Neural crest cell (in vitro differentiated cells): ENCODE data around the gene RSPH6A. TPM values are rescaled to one million over a fixed set of nuclear protein-coding genes. Genes with fewer than 3 reads are reported as not detected.
"Not testable (repeated sequence)": the region's sequence is repeated elsewhere in the genome, so short reads cannot be mapped to it uniquely, and the experiment has no call there.

Experiments
- DNase-seq: peaks from one replicate; pipeline ENCODE4 v3.0.0; 2021; ENCODE audit warnings: low read depth, mixed read lengths, low spot score
- H3K27ac Mint-ChIP-seq: one replicate; pipeline ENCODE4 v1.8.0; 2021; ENCODE audit warnings: mild to moderate bottlenecking, mixed read lengths; ENCODE audit not compliant: unreplicated experiment
- H3K27me3 Mint-ChIP-seq: 2 replicates; pipeline ENCODE4 v1.8.0; 2021; ENCODE audit warnings: low read depth, mild to moderate bottlenecking, mixed read lengths
- H3K36me3 Mint-ChIP-seq: 2 replicates; pipeline ENCODE4 v1.8.0; 2021; ENCODE audit warnings: low read depth, mild to moderate bottlenecking, mixed read lengths
- H3K4me1 Mint-ChIP-seq: 2 replicates; pipeline ENCODE4 v1.8.0; 2021; ENCODE audit warnings: mixed read lengths
- H3K4me3 Mint-ChIP-seq: one replicate; pipeline ENCODE4 v1.8.0; 2021; ENCODE audit warnings: mild to moderate bottlenecking, mixed read lengths
- H3K9me3 Mint-ChIP-seq: 2 replicates; pipeline ENCODE4 v1.8.0; 2021; ENCODE audit warnings: mixed read lengths
- total RNA-seq: library from RNA; stranded (reverse); gene quantifications from 2 replicates; pipeline ENCODE4 v1.2.1, GENCODE V29; 2021
- TF ChIP-seq, protein P1 (sequence below): fragments of 200-600 bp; sonication (generic); conservative IDR thresholded peaks from 2 replicates; pipeline ENCODE4 v1.5.0; 2021; ENCODE audit warnings: antibody characterized with exemption, mild to moderate bottlenecking

The RSPH6A gene
- total RNA-seq, 1 donor from 2014 or later: 0.44 TPM

DNA sequence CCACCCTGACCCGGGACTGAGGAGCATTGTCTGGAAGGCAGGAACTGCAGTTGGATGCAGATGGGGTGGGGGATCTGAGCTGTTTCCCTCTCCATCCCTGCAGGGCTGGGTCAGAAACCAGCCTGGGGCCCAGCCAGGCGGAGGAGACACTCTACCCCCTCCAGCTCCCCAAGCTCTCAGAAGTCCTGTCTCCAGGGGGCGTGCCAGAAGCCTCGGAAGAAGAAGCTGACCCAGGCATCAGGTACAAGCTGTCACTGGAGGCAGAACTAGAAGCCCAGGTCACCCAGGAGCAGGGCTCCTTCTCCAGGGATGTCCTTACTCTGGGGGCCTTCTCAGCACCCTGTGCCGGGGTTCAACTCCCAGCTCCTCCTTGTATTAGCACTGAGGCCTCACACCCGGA is 61.6 kb downstream of the RSPH6A start:
- H3K27ac Mint-ChIP-seq: no peak overlapping the region
- H3K27me3 Mint-ChIP-seq: no peaks in the 10 kb centered on the region
- no peak for DNase-seq
- no peak overlapping the region for H3K4me3 Mint-ChIP-seq
- H3K4me1 Mint-ChIP-seq: peaks cover 5% of the 10 kb centered on the region
- no peaks in the 10 kb centered on the region for H3K9me3 Mint-ChIP-seq
- H3K36me3 Mint-ChIP-seq: no peaks in the 10 kb centered on the region
- TF ChIP-seq, protein P1, sequence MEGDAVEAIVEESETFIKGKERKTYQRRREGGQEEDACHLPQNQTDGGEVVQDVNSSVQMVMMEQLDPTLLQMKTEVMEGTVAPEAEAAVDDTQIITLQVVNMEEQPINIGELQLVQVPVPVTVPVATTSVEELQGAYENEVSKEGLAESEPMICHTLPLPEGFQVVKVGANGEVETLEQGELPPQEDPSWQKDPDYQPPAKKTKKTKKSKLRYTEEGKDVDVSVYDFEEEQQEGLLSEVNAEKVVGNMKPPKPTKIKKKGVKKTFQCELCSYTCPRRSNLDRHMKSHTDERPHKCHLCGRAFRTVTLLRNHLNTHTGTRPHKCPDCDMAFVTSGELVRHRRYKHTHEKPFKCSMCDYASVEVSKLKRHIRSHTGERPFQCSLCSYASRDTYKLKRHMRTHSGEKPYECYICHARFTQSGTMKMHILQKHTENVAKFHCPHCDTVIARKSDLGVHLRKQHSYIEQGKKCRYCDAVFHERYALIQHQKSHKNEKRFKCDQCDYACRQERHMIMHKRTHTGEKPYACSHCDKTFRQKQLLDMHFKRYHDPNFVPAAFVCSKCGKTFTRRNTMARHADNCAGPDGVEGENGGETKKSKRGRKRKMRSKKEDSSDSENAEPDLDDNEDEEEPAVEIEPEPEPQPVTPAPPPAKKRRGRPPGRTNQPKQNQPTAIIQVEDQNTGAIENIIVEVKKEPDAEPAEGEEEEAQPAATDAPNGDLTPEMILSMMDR: no peak

DNA sequence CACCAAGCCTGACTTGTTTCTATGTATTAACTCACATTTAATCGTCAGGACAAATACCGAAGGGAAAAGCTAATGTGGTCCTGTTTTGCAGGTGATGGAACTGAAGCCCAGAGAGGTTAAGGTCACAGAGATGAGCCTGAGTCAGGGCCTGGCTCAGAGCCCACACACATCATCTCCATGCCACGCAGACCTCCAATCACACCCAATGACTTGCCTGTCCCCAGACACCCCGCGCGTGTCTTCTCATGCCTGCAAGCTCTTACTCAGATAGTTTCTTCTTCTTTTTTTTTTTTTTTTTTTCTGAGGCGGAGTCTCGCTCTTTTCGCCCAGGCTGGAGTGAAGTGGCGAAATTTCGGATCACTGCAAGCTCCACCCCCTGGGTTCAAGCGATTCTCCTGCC is 62.5 kb downstream of the RSPH6A start:
- Mint-ChIP-seq H3K36me3 (no peaks in the 10 kb centered on the region), H3K4me1 (peaks cover 5% of the 10 kb centered on the region), H3K9me3 (no peaks in the 10 kb centered on the region), H3K27me3 (no peaks in the 10 kb centered on the region), H3K4me3 (no peak overlapping the region), H3K27ac (no peak overlapping the region)
- no peak for DNase-seq
- TF ChIP-seq, protein P1: no peak

DNA sequence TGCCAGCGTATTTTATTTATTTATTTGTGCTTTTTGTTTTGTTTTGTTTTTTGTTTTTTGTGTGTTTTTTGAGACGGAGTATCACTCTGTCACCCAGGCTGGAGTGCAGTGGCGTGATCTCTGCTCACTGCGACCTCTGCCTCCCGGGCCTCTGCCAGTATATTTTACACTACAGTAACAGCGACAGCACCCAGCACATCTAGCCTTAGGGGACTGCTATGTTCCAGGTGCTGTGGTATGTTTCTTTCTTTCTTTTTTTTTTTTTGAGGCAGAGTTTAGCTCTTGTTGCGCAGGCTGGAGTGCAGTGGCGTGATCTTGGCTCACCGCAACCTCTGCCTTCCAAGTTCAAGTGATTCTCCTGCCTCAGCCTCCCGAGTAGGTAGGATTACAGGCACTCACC is 63.6 kb downstream of the RSPH6A start:
- not testable (repeated sequence) for H3K4me3 Mint-ChIP-seq, H3K36me3 Mint-ChIP-seq, H3K9me3 Mint-ChIP-seq

DNA sequence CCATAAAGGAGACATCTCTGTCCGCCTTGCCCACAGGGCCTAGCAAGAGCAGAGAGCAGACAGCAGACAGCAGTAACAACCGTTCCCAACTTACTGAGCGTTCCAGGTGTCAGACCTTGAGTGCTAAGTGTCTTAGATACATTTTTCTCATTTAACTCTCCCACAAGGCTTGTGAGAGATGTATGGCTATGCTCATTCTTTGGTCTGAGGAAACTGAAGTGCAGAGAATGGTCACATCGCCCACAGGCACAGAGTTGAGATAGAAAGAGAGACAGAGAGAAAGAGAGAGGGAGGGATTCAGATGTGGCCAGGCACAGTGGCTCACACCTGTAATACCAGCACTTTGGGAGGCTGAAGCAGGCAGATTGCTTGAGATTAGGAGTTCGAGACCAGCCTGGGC is 67.6 kb downstream of the RSPH6A start:
- H3K27me3 Mint-ChIP-seq: no peaks in the 10 kb centered on the region
- H3K36me3 Mint-ChIP-seq: no peaks in the 10 kb centered on the region
- TF ChIP-seq, protein P1: no peak
- H3K27ac Mint-ChIP-seq: peak overlapping the region; percentile 48
- H3K4me3 Mint-ChIP-seq: no peak overlapping the region
- DNase-seq: no peak
- no peaks in the 10 kb centered on the region for H3K9me3 Mint-ChIP-seq
- H3K4me1 Mint-ChIP-seq: no peaks in the 10 kb centered on the region

More for the DNA sequence above, 63.6 kb downstream of the RSPH6A start:
- DNase-seq, H3K27me3 Mint-ChIP-seq, H3K4me1 Mint-ChIP-seq, H3K27ac Mint-ChIP-seq: not testable (repeated sequence)

DNA sequence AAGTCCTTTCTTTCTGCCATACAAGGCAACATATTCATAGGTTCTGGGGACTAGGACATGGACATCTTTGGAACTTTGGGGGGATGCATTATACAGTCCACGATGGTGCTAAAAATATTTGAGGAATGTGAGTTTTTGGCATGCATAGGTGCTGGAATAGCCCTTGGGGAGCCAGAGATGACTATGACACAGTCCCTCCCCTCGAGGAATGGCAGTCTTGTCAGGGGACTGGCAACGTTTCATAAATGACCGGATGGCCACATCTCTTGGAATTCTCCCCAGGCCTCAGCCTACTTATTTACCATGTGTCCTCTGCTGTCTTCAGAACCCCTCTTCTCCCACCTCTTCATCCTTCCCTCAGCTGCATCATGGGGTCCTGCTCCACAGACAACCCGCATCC is 68.2 kb downstream of the RSPH6A start:
- no peaks in the 10 kb centered on the region for H3K36me3 Mint-ChIP-seq
- no peak overlapping the region for H3K27ac Mint-ChIP-seq
- H3K4me1 Mint-ChIP-seq: no peaks in the 10 kb centered on the region
- TF ChIP-seq, protein P1: no peak
- DNase-seq: no peak
- no peaks in the 10 kb centered on the region for H3K9me3 Mint-ChIP-seq
- H3K4me3 Mint-ChIP-seq: no peak overlapping the region
- H3K27me3 Mint-ChIP-seq: no peaks in the 10 kb centered on the region

Other genes starting within 250 kb of the RSPH6A start
- gene OPA3, start 230.5 kb downstream of the RSPH6A start, total RNA-seq: 14.8 and 15.7 TPM in 2 replicates
- not detected in 2 replicates for gene GPR4, start 213.1 kb downstream of the RSPH6A start, total RNA-seq
- gene EML2, start 175.9 kb downstream of the RSPH6A start, total RNA-seq: 15.0 and 20.2 TPM in 2 replicates
- 0.96 and 1.0 TPM in 2 replicates for gene GIPR, start 147.1 kb downstream of the RSPH6A start, total RNA-seq
- 635 and 666 TPM in 2 replicates for gene SNRPD2, start 123.4 kb downstream of the RSPH6A start, total RNA-seq
- 11.4 and 11.8 TPM in 2 replicates for gene QPCTL, start 122.6 kb downstream of the RSPH6A start, total RNA-seq
- 27.2 and 30.3 TPM in 2 replicates for gene FBXO46, start 84.4 kb downstream of the RSPH6A start, total RNA-seq
- not detected in 2 replicates for gene MEIOSIN, start 81.9 kb downstream of the RSPH6A start, total RNA-seq
- 36.8 and 38.6 TPM in 2 replicates for gene SIX5, start 46.1 kb downstream of the RSPH6A start, total RNA-seq
- 114 and 118 TPM in 2 replicates for gene DMPK, start 32.8 kb downstream of the RSPH6A start, total RNA-seq
- gene DMWD, start 22.5 kb downstream of the RSPH6A start, total RNA-seq: 107 and 110 TPM in 2 replicates
- gene SYMPK, start 47.8 kb upstream of the RSPH6A start, total RNA-seq: 105 and 115 TPM in 2 replicates
- gene FOXA3, start 49.0 kb upstream of the RSPH6A start, total RNA-seq: not detected in 2 replicates
- gene IRF2BP1, start 70.8 kb upstream of the RSPH6A start, total RNA-seq: 28.6 and 33.1 TPM in 2 replicates
- 9.1 and 9.6 TPM in 2 replicates for gene MYPOP, start 87.3 kb upstream of the RSPH6A start, total RNA-seq
- gene NANOS2, start 99.5 kb upstream of the RSPH6A start, total RNA-seq: not detected in 2 replicates
- gene NOVA2, start 158.6 kb upstream of the RSPH6A start, total RNA-seq: 25.5 and 25.6 TPM in 2 replicates
- gene CCDC61, start 180.2 kb upstream of the RSPH6A start, total RNA-seq: 17.6 and 18.1 TPM in 2 replicates
- not detected in 2 replicates for gene PGLYRP1, start 207.7 kb upstream of the RSPH6A start, total RNA-seq
- 0.45 and 0.70 TPM in 2 replicates for gene IGFL4, start 225.7 kb upstream of the RSPH6A start, total RNA-seq